ENCODE measurements around the gene ACSS1.

The ACSS1 gene

DNA sequence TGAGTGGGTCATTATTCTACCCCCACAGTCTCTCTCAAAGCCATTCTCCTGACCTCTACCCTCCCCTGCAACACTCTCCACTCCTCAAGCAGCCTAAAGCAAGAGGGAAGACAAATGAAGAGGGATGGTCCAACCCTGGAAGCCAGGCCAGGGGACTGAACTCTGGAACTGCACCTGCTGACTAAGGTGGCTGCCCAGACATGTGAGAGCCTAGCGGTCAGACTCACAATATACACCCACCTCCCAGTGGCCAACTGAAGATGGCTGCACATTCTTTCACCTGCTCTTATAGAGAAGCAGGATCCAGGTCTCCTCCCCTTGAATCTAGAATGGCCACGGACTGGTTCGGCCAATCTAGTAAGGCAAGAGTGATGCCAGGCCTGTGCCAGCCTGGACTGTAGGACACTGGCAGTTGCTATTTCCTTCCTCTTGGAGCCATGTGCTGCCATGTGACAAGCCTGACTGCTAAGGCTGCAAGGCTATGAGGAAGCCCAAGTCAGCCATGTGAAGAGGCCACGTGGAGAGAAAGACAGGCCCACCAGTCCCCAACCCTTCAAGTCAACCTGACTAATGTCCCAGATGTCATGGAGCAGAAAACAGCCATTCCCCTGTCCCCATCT lies 31.8 kb downstream of the ACSS1 start:
- DNase-seq = no peak

- no peak for DNase-seq
Measured at GRCh38 chr20:25025091-25025861, 32.7 kb downstream of the ACSS1 start.

DNA sequence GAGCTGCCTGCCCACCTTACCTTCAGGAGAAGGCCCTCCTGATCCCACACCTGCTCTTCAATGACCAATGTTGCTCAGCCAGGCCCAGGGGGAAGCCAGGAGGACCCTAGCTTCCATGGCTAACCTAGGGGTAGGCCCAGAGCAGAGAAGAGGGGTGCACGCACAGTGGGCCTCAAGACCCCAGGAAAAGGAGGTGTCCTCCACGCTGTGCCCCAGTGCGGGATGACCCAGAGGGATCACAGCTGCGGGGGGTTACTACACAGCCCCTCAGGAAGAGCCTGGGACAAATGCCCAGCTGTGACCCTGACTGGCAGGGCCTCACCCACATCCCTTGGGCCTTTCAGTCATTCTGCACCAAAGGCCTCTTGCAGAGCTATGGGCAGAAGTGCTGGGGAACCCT lies 33.8 kb downstream of the ACSS1 start:
- no peak for DNase-seq

- DNase-seq = no peak
Measured at GRCh38 chr20:25023356-25023755, 34.6 kb downstream of the ACSS1 start.

DNA sequence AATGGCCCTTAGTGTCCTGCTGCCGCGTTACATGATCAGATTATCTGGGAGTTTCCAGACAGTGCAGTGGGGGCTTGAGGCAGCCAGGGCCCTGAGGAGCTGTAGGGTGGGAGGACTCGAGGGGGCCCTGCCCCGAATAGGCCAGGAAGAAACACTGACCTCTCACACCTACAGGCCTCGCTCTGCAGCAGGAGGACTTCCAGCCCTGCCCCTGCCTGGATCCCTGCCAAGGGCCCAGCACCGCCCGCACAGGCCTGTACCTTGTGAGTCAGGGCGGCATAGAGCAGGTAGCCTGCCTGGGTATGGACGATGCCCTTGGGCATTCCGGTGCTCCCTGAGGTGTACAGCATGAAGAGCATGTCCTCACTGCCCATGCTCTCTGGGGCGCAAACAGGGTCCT lies 35.3 kb downstream of the ACSS1 start:
- DNase-seq = no peak

DNA sequence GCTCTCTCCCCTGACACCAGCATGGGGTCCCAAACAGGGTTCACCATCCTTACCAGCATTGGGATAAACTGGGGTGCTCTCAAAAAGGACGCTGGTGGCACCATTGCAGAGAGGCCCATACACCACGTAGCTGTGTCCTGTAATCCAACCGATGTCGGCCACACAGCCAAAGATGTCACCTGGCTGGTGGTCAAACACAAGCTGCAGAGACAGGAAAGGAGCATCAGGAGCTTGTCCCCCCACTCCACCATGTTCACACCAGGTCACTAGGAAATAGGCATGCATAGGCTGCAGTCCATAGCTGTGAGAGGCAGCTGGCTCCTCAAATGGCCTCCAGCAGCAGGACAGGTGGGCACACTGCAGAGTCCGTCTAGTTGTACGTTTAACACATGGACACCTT lies 36.6 kb downstream of the ACSS1 start:
- DNase-seq = no peak

GRCh38 chr20:25020901-25021301 lies 37.0 kb downstream of the ACSS1 start:
- no peak for DNase-seq

DNA sequence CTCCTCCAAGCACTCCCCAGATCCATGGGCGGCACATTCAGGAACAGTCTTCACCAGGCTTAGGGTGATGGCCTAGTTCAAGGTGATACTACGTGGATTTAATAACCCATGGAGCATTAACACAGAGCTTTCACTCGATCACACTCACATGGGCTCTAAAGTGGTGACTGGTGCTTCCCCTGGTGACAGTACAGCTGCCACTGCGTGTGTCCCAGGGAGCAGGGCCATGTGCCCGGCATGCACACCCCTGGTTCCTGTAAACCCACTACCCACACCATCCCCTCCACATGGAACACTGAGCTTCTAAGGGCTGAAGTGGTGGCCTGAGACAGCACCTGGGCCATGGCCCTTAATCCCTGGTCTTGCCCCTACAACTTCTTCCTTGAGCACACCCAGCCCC lies 37.6 kb downstream of the ACSS1 start:
- DNase-seq = no peak

DNA sequence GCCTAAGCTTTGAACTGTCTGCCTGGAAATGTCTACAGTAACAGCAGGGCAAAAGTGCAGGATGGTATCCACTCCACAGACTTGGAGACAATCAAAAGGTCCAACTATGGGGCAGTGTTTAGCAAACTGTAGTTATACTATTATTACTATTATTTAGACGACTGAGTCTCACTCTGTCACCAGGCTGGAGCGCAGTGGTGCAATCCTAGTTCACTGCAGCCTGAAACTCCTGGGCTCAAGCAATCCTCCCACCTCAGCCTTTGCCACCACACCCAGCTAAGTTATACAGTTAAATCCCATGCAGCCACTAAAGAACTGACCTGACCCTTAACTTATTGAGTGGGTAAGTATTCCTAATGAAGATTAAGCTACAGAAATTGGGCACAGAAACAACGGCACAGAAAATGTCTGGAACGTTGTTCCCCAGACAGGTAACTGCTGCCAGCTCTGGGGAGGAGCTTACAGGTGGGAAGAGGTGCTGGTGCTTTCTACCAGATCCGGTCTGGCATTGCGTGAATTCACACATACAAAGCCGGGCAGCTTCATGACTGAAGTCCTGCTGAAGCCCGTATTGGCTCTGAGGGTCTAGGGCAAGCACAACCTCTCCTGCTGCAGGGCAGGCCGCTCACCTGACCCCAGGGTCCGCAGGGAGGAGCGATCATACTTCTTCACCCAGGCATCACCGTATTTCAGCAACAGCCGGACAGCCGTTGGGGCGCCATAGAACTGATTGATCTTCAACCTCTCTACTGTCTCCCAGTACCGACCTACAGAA lies 38.4 kb downstream of the ACSS1 start:
- no peak for DNase-seq

DNA sequence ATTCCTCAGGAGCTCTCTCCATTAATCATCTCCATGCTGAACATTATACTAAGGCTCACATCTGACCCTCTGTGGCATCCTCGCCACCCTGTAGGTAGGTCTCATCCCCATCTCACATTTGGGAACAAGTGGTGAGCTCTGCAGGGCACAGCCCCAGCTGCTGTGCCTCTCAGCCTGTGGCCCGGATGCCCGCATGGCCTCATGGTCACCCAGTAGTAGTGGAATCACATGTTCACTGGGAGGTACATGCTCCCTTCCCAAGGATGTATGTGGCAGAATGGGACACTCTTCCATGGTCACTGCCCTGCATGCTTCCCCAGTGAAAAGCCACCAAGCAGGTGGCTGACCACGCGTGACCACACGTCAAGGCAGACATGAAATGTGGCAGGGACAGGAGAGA lies 39.1 kb downstream of the ACSS1 start:
- DNase-seq = no peak

GRCh38 chr20:25018425-25018824 lies 39.5 kb downstream of the ACSS1 start:
- DNase-seq = no peak

- no peak for DNase-seq
Measured at GRCh38 chr20:25017257-25017803, 40.6 kb downstream of the ACSS1 start.

GRCh38 chr20:25016471-25016870 lies 41.5 kb downstream of the ACSS1 start:
- DNase-seq = no peak

DNA sequence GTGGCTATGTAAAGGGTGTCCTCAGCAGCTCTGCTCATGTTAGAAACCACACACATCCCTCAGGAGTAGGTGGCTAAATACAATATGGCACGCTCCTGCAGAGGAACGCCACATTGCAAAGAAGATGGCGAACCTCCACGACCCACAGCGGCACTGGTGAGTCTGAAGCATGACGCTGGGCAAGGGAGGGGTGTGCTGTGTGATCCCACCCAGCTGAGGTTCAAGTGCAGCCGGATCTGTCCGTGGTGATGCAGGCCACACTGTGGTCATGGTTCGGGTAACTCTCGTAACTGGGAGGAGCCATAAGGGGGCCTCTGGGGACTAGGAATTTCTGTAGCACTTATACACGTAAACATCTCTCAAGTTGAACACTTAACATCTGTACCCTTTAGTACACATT lies 42.0 kb downstream of the ACSS1 start:
- no peak for DNase-seq

- DNase-seq = no peak
Measured at GRCh38 chr20:25014816-25015215, 43.1 kb downstream of the ACSS1 start.

DNA sequence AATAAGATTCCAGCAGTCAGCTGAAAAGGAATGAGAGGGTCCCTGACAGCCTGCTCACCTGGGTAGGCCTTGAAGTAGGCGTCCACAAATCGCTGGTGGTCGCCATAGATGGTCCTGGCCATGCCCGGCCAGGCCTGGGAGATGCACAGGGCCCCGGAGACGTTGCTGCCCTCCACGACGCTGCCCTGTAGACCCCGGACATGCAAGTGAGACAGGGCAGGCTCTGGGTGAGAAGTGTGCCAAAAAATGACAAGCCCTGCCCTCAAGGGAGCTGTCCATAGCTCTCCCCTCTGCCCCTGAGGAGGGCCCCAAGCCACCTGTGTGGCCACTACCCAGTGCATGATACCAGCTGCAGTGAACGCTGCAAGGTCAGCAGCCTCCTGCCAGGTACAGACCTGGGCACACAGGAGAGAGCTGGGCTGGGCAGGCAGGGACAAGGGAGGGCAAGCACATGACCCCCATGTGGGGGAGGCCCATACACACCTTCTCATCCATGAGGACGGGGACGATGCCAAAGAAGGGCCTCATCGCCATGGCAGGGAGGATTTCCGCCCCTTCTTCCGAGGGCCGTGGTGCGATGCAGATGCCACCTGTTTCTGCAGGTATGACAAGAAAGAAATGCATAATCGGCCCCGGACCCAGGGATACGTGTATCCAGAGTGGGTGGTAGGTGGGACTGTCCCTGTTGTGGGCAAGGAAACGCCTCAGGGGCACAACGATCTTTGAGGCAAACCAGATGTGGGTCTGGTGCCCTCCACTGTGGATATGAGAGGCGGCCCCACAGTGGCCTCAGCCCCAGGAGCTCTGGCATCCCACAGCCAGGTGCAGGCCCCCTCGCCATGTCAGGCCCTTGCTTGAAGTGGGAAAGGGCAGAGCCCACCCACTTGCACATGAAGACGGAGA lies 44.2 kb downstream of the ACSS1 start:
- DNase-seq = no peak

GRCh38 chr20:25012616-25013189 lies 45.2 kb downstream of the ACSS1 start:
- no peak for DNase-seq

- no peak for DNase-seq
Measured at GRCh38 chr20:25011831-25012241, 46.1 kb downstream of the ACSS1 start.

DNA sequence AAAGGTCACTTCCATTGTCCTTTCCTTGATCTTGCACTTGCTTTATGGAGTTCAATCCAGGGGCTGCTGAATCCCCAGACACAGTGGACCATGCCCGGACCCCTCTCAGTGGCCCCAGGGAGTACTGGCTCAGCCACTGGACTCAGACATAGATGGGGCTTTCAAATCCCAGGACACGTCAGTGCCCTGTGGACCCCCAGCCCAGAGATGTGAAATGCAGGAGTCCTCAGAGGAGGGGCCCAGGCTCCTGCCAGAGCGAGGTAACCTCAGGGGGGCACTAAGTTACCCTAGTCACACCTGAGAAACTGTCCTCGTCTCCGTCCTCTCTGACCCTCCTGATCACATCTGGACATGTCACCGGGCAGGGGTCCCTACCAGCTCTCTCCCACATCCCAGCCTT lies 46.7 kb downstream of the ACSS1 start:
- DNase-seq = no peak

DNA sequence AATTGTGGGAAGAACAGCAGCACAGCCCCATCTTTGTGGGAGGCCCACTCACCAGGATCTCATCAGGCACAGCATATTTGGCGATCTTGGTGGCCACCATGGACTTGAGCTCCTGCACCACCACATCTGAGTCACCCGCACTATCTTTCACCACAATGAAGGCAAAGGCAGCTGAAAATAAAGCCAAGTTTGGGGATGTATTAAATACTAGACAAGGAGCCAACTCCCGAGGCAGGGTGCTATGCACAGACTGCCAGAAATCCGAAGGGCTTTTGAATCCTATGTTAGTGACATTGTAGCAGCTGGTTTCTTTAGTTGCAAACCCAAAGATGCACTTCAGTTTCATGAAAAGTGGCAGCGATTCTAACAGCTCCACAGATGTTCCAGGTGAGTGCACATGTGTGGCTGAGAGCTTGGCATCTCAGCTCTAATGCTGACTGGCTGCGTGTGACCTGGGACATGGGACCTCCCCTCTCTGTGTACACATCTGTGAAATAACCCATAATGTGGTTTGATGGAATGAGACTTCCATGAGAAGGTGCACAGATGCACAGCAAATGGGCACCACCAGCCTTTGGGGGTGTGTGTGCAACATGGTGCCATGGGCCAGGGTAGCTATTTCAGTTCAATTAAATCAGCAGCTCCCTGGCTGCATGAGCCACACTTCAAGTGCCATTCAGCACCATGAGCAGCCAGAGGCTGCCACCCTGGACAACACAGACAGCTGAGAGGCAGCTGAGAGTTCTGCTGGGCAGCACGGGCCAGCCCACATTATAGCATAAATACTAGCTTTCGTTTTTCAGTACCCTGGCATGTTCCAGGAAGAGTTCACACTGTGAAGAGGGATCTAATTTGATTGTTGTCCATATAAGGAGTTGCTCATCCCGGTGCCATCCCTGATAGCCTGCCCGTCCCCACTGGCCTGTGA lies 48.5 kb downstream of the ACSS1 start:
- no peak for DNase-seq
